GM19467 (cell line): ENCODE results near the gene IL9R.
"Not testable (repeated sequence)": the region's sequence is repeated elsewhere in the genome, so short reads cannot be mapped to it uniquely, and the experiment has no call there.

Experiments
- ATAC-seq: cut with Tn5 transposase; IDR thresholded peaks from one replicate; pipeline ENCODE4 v1.9.1; 2021; ENCODE audit warnings: mild to moderate bottlenecking, moderate library complexity; ENCODE audit not compliant: unreplicated experiment

Gene IL9R

DNA sequence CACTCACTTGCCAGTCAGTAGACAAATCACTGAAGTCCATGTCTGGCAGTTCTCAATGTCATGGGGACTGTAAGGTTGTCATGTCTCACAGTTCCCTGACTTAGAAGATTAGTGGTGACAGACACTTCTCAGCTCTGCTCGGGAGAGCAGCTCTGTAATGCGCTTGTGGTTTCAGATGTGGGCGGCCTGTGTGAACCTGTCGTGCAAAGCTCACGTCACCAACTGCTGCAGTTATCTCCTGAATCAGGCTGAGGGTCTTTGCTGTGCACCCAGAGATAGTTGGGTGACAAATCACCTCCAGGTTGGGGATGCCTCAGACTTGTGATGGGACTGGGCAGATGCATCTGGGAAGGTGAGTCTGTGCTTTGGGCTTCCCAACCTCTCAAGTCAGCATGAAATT lies at the start of gene IL9R:
TSS of gene IL9R (plus strand) at position 261 of the 400 bp plus-strand sequence. CDS start at position 325, 64 bp downstream.
- ATAC-seq, result no peak

DNA sequence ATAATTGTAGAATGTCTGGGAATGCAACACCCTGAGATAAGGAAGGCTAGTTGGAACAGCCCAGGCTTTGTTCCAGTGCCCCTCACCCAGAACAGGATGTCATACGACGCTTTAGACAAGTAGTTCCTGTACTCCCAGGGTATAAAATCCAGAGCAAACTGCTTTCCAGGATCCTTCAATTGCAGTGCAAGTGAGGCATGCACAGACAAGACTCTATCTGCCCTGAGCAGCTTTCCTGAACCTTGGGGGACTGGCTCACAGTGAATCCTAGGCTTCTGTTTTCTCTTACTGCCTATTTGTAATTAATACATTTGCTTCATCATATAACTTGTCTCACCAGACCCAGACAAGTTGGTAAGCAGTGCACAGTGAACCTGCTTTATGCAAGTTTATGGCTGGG lies 48.4 kb upstream of the IL9R start:
- ATAC-seq, result no peak

DNA sequence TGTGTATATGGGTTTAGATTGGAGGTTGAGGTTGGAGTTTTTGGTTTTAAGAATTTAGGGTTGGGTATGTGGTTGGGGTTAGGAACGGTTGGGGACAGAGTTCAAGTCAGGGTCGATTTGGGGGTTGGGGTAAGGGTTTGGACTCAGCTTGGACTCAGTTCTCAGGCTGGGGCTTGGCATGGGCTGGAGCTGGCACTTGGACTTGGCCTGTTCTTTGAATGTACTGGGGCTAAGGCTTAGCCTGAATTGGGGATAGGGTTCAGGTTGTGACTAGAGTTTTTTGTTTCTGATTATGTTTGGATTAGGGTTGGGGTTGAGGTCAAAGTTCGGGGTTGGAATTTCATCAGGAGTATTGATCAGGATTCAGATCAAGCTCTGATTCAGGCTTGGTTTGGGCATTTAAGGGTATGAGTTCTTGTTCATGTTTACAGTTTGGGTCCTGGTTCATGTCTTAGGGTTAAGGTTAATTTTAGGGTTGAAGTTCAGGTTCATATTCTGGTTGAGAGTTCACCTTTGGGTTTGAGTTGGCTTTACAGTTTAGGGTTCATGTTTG lies 46.2 kb upstream of the IL9R start:
- ATAC-seq, result no peak

DNA sequence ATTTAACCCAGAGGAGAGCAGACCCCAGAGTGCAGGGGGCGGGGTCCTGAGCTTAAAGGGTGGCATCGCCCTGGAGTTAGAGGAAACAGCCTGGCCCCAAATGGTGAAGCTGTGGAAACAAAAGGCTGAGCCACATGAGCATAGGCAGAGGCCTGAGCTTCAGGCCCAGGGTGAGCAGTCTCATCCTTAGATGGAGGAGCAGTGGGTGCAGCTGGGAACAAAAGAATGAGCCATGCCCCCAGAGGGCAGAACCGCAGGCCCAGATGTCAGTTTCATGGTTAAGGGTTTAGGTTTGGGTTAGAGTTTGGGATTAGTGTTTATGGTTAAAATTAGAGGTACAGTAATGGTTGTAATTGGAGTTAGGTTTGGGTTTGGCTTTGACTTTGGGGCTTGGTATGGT lies 44.4 kb upstream of the IL9R start:
- ATAC-seq, result no peak

GRCh38 chrX:155954793-155955192 lies 42.7 kb upstream of the IL9R start:
- no peak for ATAC-seq

DNA sequence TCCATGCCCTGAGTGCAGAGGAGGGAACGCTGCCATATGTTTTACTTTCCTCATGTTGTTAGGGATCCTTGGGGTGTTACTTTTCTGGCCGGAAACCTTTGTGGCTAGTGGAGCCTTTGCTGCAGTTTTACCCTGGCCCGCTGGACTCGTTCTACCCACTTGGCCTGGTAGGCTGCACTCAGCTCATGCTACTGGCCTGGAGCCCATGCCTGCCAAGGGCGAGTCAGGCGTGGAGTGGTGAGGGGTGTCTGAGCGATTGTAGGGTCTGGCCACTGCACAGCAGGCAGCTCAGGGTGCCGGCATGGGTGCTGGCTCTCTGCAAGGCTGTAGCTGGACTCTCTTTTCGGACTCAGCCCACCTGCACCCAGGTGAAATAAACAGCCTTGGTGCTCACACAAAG lies 41.4 kb upstream of the IL9R start:
- ATAC-seq, result no peak

DNA sequence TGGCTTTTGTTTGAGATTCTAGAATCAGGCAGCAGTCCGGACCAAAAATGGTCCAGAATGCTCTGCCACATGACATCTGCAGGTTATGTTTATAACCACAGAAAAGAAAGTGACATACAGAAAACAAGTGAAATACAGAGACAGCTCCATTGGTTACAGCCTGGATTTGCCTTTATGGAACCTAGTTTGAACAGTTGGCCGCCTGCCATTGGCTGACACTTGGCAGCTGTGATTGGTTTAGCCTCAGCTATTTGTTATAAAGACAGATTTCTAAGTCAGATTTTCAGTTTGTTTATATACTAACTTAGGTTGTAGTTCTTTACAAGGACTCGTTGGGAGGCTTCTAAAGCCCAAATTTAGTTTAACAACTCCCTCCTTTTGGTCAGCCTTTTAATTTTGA lies 40.8 kb upstream of the IL9R start:
- no peak for ATAC-seq

GRCh38 chrX:155957843-155958242 lies 39.7 kb upstream of the IL9R start:
- ATAC-seq, result no peak

- ATAC-seq, result no peak
These were observed 38.4 kb upstream of the IL9R start for GRCh38 chrX:155959018-155959587.

- no peak for ATAC-seq
These were observed 34.6 kb upstream of the IL9R start for GRCh38 chrX:155962906-155963305.

DNA sequence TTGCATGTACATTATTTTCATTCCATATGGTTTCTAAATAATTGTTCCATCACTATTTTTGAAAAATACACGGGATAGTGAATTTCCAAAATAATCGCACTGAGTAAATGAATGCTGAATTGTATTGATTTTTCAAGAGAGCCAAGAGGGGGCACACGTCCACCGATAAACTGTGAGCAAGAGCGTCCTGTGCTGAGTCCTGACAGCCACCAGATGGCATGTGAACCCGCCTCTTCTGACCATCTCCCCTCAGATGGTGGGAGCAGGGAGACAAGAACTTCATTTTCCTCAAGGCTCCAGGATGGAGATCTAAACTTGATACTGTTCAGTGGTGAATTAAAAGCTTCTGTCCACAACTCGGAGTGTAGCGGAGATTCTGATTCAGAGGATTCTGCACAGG lies 30.6 kb upstream of the IL9R start:
- peak; percentile 66 for ATAC-seq

DNA sequence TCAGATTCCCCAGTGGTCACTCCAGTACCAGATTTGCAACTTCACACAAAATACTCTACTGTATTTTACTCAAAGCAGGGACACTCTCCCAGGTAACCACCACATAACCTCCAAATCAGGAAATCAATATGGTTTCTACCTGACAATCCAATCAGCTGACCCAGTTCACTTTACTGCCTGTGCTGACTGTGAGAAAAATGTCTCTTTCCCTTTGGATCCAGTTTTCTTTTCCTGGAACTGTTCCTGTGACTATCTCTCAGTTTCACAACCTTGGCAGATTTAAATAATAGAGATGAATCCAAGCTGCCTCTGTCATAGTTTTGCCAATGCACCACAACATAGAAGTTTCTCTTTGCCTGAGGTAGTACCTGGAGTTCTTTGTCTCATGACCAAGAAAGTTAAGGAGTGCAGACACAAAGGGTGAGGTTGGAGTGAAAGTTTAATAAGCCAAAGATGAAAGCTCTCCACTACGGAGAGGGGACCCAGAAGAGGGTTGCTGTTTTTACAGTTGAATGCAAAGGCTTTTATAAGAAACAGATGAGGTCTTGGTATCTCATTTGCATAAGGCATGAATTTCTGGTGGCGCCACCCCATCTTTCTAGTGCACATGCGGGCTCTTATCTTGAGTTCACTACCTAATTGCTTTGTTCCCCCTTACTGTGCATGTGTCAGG lies 29.7 kb upstream of the IL9R start:
- ATAC-seq, result no peak

GRCh38 chrX:155968326-155968661 lies 29.2 kb upstream of the IL9R start:
- ATAC-seq, result no peak

DNA sequence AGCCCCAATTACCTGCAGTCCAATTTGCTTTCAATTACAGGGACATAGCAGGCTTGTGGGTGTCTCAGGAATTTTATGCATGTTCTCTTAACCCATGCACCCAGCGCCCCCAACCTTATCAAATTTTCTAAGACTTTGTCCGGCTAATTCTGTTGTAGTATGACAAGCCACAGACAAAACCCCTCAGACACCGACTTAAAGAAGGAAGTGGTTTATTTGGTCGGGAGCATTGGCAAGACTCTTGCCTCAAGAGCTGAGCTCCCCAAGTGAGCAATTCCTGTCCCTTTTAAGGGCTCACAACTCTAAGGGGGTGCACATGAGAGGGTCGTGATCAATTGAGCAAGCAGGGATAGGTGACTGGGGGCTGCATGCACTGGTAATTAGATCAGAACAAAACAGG lies 28.7 kb upstream of the IL9R start:
- no peak for ATAC-seq

GRCh38 chrX:155971658-155972057 lies 25.8 kb upstream of the IL9R start:
- ATAC-seq, result not testable (repeated sequence)

- ATAC-seq, result not testable (repeated sequence)
These were observed 25.3 kb upstream of the IL9R start for GRCh38 chrX:155972241-155972640.

DNA sequence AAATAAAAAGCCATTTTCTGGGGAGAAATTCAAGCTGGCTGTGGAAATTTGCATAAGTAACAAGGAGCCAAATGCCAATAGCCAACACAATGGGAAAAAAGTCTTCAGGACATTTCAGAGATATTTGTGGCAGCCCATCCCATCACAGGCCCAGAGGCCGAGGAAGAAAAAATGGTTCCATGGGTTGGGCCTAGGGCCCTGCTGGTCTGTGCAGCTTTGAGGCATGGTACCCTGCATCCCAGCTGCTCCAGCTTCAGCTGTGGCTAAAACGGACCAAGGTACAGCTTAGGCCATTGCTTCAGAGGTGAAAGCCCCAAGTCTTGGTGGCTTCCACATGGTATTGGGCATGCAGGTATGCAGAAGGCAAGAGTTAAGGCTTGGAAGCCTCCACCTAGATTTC lies 14.2 kb upstream of the IL9R start:
- ATAC-seq, result no peak

- no peak for ATAC-seq
These were observed 12.3 kb upstream of the IL9R start for GRCh38 chrX:155985208-155985607.

DNA sequence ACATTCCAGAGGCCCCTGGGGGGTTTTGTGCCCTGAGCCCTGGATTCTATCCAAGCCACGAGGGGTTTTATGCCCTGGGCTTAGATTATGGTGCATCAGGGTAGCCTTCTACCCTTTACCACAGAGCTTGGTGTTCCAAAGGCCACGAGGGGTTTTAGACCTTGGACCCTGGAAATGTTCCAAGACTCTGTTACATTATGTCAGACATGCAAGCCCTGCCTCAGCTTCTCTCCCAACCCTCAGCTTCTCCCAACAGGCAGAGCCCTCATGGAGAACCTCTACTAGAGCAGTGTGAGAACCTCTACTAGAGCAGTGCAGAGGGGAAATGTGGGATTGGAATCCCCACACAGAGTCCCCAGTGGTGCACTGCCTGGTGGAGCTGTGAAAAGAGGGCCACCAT lies 10.5 kb upstream of the IL9R start:
- not testable (repeated sequence) for ATAC-seq

DNA sequence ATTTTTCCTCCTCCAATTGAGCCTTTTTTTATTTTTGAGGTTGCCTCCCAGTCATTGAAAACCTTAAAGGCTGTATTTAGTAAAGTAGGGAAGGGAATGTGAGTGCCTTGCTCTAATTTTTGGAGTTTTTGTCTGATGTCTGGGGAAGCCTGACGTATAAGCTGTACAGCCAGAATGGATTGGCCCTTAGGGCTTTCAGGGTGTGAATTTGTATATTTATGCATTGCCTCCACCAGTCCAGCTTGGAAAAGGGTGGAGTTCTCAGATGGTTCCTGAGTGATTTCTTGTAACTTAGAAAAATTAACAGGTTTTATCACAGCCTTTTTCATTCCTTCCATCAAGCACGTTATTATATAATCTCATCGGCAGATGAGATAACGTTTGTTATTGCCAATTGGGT lies 8.6 kb upstream of the IL9R start:
- no peak for ATAC-seq

DNA sequence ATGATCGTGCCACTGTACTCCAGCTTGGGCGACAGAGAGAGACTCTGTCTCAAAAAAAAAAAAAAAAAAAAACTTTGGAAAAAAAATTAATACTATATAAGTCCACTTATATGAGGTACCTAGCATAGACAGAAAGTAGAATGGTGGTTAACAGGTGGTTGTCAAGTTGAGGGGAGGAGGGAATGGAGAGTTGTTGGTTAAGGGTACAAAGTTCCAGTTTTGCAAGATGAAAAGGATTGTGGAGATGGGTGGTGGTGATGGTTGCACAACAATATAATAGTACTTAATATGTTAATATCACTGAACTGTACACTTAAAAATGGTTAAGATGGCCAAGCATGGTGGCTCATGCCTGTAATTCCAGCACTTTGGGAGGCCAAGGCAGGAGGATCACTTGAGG lies 4.1 kb upstream of the IL9R start:
- ATAC-seq, result no peak

DNA sequence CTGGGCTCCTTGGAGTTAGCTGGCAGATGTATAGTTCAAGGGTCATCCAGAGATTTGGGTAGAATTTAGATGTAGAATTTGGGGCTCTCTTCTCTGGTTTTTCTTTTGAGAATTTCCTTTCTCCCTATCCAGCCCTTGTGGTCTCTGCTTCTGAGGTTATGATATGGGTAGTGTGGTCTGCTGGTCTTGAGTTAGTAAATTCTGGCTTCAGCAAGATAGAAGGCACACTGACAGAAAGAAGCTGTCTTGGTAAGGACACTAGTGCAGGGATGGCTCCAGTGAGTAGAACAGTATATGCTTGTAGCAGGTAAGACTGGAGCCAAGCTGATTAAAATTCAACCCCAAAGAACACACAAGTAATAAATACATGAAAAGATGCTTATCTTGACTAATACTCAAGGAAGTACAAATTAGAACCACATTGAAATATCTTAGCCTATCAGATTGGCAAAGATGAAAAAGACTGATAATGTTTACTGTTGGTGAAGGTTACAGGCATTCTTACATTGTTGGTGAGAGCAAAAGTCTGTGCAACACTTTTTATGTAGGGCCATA lies 2.1 kb upstream of the IL9R start:
- ATAC-seq, result no peak
